ENCODE data around the gene AUNIP.

Gene AUNIP

GRCh38 chr1:25867210-25867991 lies 8.1 kb upstream of the AUNIP start:
- H3K4me2 ChIP-seq (ENCODE audit: low read depth, low read length, poor library complexity, severe bottlenecking): no peak overlapping the region
- no peaks in the 10 kb centered on the region for H3K9me2 ChIP-seq (replicated peaks; ENCODE audit: insufficient read depth, low read length)
- H3K36me3 ChIP-seq (ENCODE audit: low read length): no peaks in the 10 kb centered on the region
- H4K20me1 ChIP-seq (ENCODE audit: low read depth, low read length): no peaks in the 10 kb centered on the region
- no peak overlapping the region for H2AFZ ChIP-seq (ENCODE audit: low read depth, low read length, severe bottlenecking)
- no peaks in the 10 kb centered on the region for H3K79me2 ChIP-seq (ENCODE audit: insufficient read depth, low read length)
- no peaks in the 10 kb centered on the region for H3F3A ChIP-seq (ENCODE audit: insufficient read depth)
- H3K27ac ChIP-seq (ENCODE audit: low read depth, low read length): no peak overlapping the region
- no peaks in the 10 kb centered on the region for H3K9me3 ChIP-seq (ENCODE audit: insufficient read depth, low read length)
- TF ChIP-seq CTCF (IDR thresholded peaks at IDR 0.05; ENCODE audit: insufficient read depth, low read length, poor library complexity, severe bottlenecking) (no peak), EZH2phosphoT487 (conservative IDR thresholded peaks at IDR 0.05; ENCODE audit: low read length) (no peak)
- no peak overlapping the region for H3K9ac ChIP-seq (ENCODE audit: low read length)
- no peak overlapping the region for H3K4me3 ChIP-seq (ENCODE audit: insufficient read depth, low read length, poor library complexity, severe bottlenecking)
- no peaks in the 10 kb centered on the region for H3K27me3 ChIP-seq (ENCODE audit: low read length)

GRCh38 chr1:25866288-25866687 lies 7.0 kb upstream of the AUNIP start:
- Histone ChIP-seq H3K27ac (ENCODE audit: low read depth, low read length) (no peak overlapping the region), H3K9me2 (replicated peaks; ENCODE audit: insufficient read depth, low read length) (no peaks in the 10 kb centered on the region), H3K9me3 (ENCODE audit: insufficient read depth, low read length) (no peaks in the 10 kb centered on the region), H3K4me3 (ENCODE audit: insufficient read depth, low read length, poor library complexity, severe bottlenecking) (no peak overlapping the region), H3K27me3 (ENCODE audit: low read length) (no peaks in the 10 kb centered on the region), H4K20me1 (ENCODE audit: low read depth, low read length) (no peaks in the 10 kb centered on the region), H3F3A (ENCODE audit: insufficient read depth) (no peaks in the 10 kb centered on the region), H3K36me3 (ENCODE audit: low read length) (no peaks in the 10 kb centered on the region), H3K79me2 (ENCODE audit: insufficient read depth, low read length) (no peaks in the 10 kb centered on the region), H2AFZ (ENCODE audit: low read depth, low read length, severe bottlenecking) (no peak overlapping the region), H3K9ac (ENCODE audit: low read length) (no peak overlapping the region), H3K4me2 (ENCODE audit: low read depth, low read length, poor library complexity, severe bottlenecking) (no peak overlapping the region)
- TF ChIP-seq CTCF (IDR thresholded peaks at IDR 0.05; ENCODE audit: insufficient read depth, low read length, poor library complexity, severe bottlenecking): no peak
- no peak for TF ChIP-seq EZH2phosphoT487 (conservative IDR thresholded peaks at IDR 0.05; ENCODE audit: low read length)

- no peaks in the 10 kb centered on the region for H3F3A ChIP-seq (ENCODE audit: insufficient read depth)
- no peaks in the 10 kb centered on the region for H3K9me2 ChIP-seq (replicated peaks; ENCODE audit: insufficient read depth, low read length)
- TF ChIP-seq CTCF (IDR thresholded peaks at IDR 0.05; ENCODE audit: insufficient read depth, low read length, poor library complexity, severe bottlenecking): no peak
- no peak for TF ChIP-seq EZH2phosphoT487 (conservative IDR thresholded peaks at IDR 0.05; ENCODE audit: low read length)
- H3K27ac ChIP-seq (ENCODE audit: low read depth, low read length): no peak overlapping the region
- no peaks in the 10 kb centered on the region for H3K36me3 ChIP-seq (ENCODE audit: low read length)
- H3K79me2 ChIP-seq (ENCODE audit: insufficient read depth, low read length): no peaks in the 10 kb centered on the region
- no peak overlapping the region for H3K9ac ChIP-seq (ENCODE audit: low read length)
- no peaks in the 10 kb centered on the region for H3K9me3 ChIP-seq (ENCODE audit: insufficient read depth, low read length)
- H3K4me3 ChIP-seq (ENCODE audit: insufficient read depth, low read length, poor library complexity, severe bottlenecking): no peak overlapping the region
- H3K27me3 ChIP-seq (ENCODE audit: low read length): no peaks in the 10 kb centered on the region
- H2AFZ ChIP-seq (ENCODE audit: low read depth, low read length, severe bottlenecking): no peak overlapping the region
- H3K4me2 ChIP-seq (ENCODE audit: low read depth, low read length, poor library complexity, severe bottlenecking): no peak overlapping the region
- H4K20me1 ChIP-seq (ENCODE audit: low read depth, low read length): no peaks in the 10 kb centered on the region
Measured at GRCh38 chr1:25864434-25864833, 5.2 kb upstream of the AUNIP start.
